SK-N-MC (cell line): Measurements from ENCODE around the gene STX2.
"Not testable (repeated sequence)": the region's sequence is repeated elsewhere in the genome, so short reads cannot be mapped to it uniquely, and the experiment has no call there.

Experiments
- DNase-seq: peaks from one replicate; pipeline ENCODE4 v3.0.0-alpha.2; 2011; ENCODE audit warnings: low read depth, low spot score
- H3K27ac ChIP-seq: fragments of 200-600 bp; sonication (generic); 2 replicates; pipeline ENCODE4 v1.5.1; 2016; ENCODE audit warnings: mixed run types
- H3K36me3 ChIP-seq: fragments of 200-600 bp; sonication (generic); 2 replicates; pipeline ENCODE4 v1.6.1; 2017; ENCODE audit warnings: antibody characterized with exemption, low read length, mixed read lengths; ENCODE audit not compliant: insufficient read depth
- H3K4me3 ChIP-seq: fragments of 200-600 bp; sonication (generic); 2 replicates; pipeline ENCODE4 v1.5.1; 2016
- H3K9ac ChIP-seq: fragments of 200-600 bp; sonication (generic); 2 replicates; pipeline ENCODE4 v1.8.0; 2017; ENCODE audit warnings: mixed run types, mixed read lengths; ENCODE audit not compliant: insufficient read length
- H3K9me3 ChIP-seq: fragments of 200-600 bp; sonication (generic); 2 replicates; pipeline ENCODE4 v1.6.1; 2017; ENCODE audit warnings: low read depth, mild to moderate bottlenecking, antibody characterized with exemption, low read length, moderate library complexity, mixed read lengths
- EZH2 ChIP-seq: fragments of 200-600 bp; sonication (generic); IDR thresholded peaks from one replicate; pipeline ENCODE4 v1.6.1; 2017; ENCODE audit warnings: antibody characterized with exemption
- FOXP2 ChIP-seq: optimal IDR thresholded peaks from 2 replicates; pipeline ENCODE3; 2011; ENCODE audit warnings: mild to moderate bottlenecking, moderate library complexity; ENCODE audit not compliant: insufficient read depth; ENCODE audit errors: extremely low read length, control extremely low read depth
- POLR2AphosphoS5 ChIP-seq: IDR thresholded peaks from 2 replicates; pipeline ENCODE4 v1.6.1; 2012; ENCODE audit warnings: mild to moderate bottlenecking, low read depth, low read length, borderline replicate concordance

Gene STX2

DNA sequence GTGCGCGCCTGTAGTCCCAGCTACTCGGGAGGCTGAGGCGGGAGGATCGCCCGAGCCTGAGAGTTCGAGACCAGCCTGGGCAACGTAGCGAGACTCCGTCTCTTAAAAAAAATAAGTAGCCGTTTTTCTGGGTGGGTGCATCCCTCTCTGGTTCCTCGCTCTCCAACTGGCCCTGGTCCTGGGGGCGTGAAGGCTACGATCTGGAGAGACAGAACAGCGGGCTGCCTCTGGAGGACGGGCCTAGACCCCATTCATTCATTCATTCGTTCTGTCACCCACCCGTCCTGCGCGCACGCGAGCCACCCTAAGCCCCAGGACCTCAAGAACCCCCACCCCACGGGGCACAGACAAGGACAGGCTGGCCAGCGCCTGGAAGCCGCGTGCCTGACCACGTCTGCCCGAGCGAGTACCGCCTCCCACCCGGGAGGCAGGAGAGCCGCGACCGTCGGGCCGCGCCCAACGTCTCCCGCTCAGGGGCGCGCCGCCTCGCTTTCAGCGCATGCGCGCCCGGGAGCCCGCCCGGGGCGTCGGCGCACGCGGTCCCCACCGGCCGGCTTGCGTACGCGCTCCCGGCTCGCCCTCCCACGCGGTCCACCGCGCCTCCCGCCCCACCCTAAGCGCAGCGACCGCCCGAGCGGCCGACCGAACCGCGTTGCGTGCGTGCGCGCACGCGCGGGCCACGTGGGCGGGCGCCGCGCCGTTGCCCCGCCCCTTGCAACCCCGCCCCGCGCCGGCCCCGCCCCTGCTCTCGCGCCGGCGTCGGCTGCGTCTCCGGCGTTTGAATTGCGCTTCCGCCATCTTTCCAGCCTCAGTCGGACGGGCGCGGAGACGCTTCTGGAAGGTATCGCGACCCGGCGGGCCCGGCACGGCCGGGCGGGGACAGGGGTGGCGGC lies 32.5 kb upstream of the STX2 start, which contains the start of gene RAN:
RAN (plus strand) TSS at position 781 of the 893 bp plus-strand sequence. CDS start 528 bp downstream, outside the sequence.
- peak within 1 kb of the TSS; percentile 99 for H3K9ac ChIP-seq
- H3K4me3 ChIP-seq, result peak within 1 kb of the TSS; percentile 93
- no peak for DNase-seq
- H3K27ac ChIP-seq, result peak within 1 kb of the TSS; percentile 87
- no peaks in the 10 kb centered on the region for H3K9me3 ChIP-seq
- TF ChIP-seq POLR2AphosphoS5 (peak; percentile 83), EZH2 (no peak)
- H3K36me3 ChIP-seq, result peaks cover 42% of the 10 kb centered on the region

DNA sequence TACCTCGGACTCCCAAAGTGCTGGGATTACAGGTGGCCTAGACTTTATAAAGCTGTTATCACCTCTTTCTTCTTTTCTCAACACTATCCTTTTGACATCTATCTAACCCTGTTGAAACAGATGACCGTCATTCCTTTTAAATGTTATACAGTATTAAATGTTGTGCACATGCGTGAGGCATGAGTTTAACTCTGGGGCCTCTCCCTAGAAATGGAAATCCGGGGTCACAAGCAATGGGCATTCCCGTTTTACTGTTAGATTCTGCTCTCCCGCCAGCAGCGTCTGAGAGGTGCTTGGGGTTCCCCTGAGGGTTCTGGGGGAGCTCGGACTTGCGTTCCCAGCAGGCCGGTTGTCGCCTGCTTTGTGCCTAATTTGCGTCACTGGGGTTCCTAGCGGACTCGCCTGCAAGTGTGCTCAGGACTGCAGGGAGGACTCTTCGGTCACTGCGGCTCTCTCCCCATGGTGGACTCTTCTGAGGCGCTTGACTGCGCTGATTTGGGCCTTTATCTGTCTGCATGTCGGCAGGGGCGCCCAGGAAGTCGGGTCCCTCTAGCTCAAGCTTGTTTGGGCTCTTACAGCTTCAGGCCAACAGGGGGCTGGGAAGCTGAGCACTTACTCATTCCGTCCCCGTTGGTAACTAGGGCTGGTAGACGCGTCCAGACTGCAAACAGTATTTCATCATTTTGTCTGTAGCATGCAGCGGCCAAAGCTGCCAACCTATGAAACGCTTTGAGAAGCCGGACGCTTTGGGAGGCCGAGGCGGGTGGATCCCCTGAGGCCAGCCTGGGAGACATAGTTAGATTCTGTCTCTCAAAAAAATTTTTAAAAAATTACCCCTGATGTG lies 31.6 kb upstream of the STX2 start:
- peaks cover 33% of the 10 kb centered on the region for H3K36me3 ChIP-seq
- H3K9me3 ChIP-seq, result no peaks in the 10 kb centered on the region
- no peak for DNase-seq
- TF ChIP-seq EZH2 (no peak), FOXP2 (no peak), POLR2AphosphoS5 (no peak)
- peak overlapping the region; percentile 87 for H3K27ac ChIP-seq
- peak overlapping the region; percentile 91 for H3K9ac ChIP-seq
- peak overlapping the region; percentile 84 for H3K4me3 ChIP-seq

DNA sequence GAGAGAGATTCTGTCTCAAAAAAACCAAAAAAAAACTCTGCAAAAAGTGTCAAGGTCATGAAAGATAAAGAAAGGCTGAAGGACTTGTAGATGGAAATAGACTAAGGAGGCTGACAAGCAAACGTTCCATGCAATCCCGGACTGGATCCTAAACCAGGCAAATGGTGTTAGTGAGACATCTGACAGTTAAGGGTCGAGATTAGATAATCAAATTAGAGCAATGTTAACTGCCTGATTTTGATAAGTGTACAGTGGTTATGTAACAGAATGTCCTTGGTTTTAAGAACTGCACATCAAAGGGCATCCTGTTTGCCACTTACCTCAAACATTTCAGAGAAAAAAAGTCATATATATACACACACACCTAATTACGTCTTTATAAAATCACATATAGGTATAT lies 29.4 kb upstream of the STX2 start:
- H3K9ac ChIP-seq, result no peak overlapping the region
- TF ChIP-seq EZH2 (no peak), FOXP2 (no peak)
- no peaks in the 10 kb centered on the region for H3K9me3 ChIP-seq
- no peak for DNase-seq
- H3K4me3 ChIP-seq, result no peak overlapping the region
- H3K27ac ChIP-seq, result no peak overlapping the region
- H3K36me3 ChIP-seq, result peaks cover 10% of the 10 kb centered on the region

DNA sequence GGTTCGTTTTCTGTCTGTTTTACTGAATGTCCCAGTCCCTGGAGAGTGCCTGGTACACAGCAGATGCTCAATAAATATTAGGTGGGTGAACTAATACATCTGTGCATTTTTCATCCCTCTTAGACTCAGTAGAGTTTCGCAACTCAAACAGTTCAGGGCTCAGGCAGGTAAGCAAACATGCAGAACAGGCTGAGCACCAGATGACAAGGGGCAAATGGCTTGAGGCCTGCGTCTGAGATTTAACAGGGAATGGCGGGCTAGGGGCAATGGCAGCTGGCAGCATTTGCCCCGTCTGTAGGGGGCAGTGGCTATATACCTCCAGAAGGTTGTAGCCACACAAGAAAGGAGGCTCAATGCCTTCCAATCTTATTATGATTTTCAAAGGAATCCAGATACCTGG lies 24.2 kb upstream of the STX2 start:
- no peak overlapping the region for H3K9ac ChIP-seq
- no peak overlapping the region for H3K27ac ChIP-seq
- no peak overlapping the region for H3K4me3 ChIP-seq
- no peaks in the 10 kb centered on the region for H3K9me3 ChIP-seq
- DNase-seq, result no peak
- TF ChIP-seq POLR2AphosphoS5 (no peak), EZH2 (no peak), FOXP2 (no peak)
- H3K36me3 ChIP-seq, result no peaks in the 10 kb centered on the region

DNA sequence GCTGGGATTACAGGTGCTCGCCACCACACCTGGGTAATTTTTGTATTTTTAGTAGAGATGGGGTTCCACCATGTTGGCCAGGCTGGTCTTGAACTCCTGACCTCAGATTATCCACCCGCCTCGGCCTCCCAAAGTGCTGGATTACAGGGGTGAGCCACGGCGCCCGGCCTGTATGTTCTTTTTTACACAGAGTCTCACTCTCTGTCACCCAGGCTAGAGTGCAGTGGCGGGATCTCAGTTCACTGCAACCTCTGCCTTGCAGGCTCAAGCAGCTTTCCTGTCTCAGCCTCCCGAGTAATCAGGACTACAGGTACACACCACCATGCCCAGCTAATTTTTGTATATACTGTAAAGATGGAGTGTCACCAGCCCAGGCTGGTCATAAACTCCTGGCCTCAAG lies 23.7 kb upstream of the STX2 start:
- not testable (repeated sequence) for H3K9me3 ChIP-seq, H3K9ac ChIP-seq, H3K36me3 ChIP-seq, H3K27ac ChIP-seq, H3K4me3 ChIP-seq, DNase-seq

DNA sequence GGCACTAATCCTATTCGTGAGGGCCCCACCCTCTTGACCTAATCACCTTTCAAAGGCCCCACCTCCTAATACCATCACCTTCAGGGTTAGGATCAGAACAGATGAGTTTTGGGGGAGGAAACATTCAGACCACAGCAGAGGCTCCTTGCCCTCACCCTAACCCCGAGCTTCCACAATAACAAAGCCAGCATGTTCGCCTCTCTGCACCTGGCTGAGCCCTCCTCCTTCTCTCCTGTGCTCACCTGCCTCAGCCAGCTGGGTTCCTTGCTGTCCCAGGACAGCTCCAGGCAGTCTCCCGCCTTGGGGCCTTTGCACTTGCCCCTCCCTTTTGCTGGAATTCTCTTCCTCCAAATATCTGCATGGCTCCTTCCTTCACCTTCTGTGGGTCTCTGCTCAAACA lies 23.1 kb upstream of the STX2 start:
- TF ChIP-seq EZH2, result no peak
- no peak for TF ChIP-seq POLR2AphosphoS5
- no peak for TF ChIP-seq FOXP2
- H3K9ac ChIP-seq, result no peak overlapping the region
- no peaks in the 10 kb centered on the region for H3K9me3 ChIP-seq
- DNase-seq, result no peak
- H3K27ac ChIP-seq, result no peak overlapping the region
- H3K36me3 ChIP-seq, result no peaks in the 10 kb centered on the region
- no peak overlapping the region for H3K4me3 ChIP-seq

DNA sequence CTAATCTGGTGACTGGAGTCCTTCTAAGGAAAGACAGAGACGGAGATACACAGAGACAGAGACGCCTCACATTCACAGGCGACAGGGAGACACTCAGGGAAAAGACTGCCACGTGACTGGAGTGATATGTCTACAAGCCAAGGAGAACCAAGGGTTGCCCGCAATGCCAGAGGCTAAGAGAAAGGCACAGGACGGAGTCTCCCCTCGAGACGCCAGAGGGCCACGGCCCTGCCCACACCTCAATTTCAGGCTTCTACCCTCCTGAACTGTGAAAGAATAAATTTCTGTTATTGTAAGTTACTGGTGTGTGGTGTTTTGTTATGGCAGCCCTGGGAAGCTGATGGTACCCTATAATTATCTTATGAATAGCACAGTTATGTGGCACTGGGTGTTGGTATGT lies 21.3 kb upstream of the STX2 start:
- Histone ChIP-seq H3K36me3 (no peaks in the 10 kb centered on the region), H3K9me3 (no peaks in the 10 kb centered on the region), H3K9ac (no peak overlapping the region), H3K27ac (no peak overlapping the region), H3K4me3 (no peak overlapping the region)
- no peak for TF ChIP-seq FOXP2
- TF ChIP-seq EZH2, result no peak
- no peak for TF ChIP-seq POLR2AphosphoS5
- no peak for DNase-seq

DNA sequence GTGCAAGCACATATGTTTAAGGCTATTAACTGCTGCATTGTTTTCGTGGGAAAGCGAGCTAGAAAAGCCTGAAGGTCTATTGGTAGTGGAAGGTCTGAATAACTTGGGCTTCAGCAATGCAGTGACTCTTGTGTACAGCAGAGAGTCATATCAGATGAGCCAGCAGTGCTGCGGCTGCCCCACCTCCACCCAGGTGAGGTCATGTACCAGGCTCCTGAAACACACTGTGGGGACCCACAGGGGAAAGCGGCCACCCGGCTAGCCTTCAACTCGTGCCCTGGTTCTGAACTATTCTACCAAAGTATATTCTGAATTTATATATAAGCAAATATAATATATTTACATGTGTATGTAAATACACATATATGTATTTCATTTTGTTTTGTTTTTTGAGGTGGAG lies 20.1 kb upstream of the STX2 start:
- Histone ChIP-seq H3K27ac (no peak overlapping the region), H3K36me3 (no peaks in the 10 kb centered on the region), H3K9me3 (no peaks in the 10 kb centered on the region), H3K4me3 (no peak overlapping the region), H3K9ac (no peak overlapping the region)
- no peak for TF ChIP-seq POLR2AphosphoS5
- no peak for TF ChIP-seq EZH2
- TF ChIP-seq FOXP2, result no peak
- DNase-seq, result no peak

DNA sequence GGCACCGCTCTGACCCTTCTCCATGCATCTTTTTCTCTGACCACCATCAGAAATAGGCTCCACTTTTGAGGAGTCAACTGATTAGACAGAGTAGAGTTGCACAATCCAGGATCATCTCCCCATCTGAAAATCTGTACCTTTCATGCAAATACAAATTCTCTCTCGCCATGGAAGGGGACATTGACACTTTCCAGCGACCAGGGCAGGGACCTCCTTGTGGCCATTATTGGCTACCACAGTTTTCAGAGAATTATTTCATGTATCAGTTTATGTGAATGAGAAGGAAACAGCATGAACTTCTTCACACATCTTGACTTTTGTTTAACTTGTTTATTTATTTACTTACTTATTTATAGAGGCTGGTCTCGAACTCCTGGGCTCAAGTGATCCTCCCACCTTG lies 19.0 kb upstream of the STX2 start:
- Histone ChIP-seq H3K36me3 (no peaks in the 10 kb centered on the region), H3K4me3 (no peak overlapping the region), H3K9ac (no peak overlapping the region), H3K9me3 (no peaks in the 10 kb centered on the region), H3K27ac (no peak overlapping the region)
- no peak for TF ChIP-seq POLR2AphosphoS5
- no peak for TF ChIP-seq EZH2
- TF ChIP-seq FOXP2, result no peak
- DNase-seq, result no peak
